ENCODE data around the gene TEX261. TPM values are rescaled to one million over a fixed set of nuclear protein-coding genes. Genes with fewer than 3 reads are reported as not detected.
"Not testable (repeated sequence)": the region's sequence is repeated elsewhere in the genome, so short reads cannot be mapped to it uniquely, and the experiment has no call there.

Gene TEX261
- 36.7 TPM for total RNA-seq

DNA sequence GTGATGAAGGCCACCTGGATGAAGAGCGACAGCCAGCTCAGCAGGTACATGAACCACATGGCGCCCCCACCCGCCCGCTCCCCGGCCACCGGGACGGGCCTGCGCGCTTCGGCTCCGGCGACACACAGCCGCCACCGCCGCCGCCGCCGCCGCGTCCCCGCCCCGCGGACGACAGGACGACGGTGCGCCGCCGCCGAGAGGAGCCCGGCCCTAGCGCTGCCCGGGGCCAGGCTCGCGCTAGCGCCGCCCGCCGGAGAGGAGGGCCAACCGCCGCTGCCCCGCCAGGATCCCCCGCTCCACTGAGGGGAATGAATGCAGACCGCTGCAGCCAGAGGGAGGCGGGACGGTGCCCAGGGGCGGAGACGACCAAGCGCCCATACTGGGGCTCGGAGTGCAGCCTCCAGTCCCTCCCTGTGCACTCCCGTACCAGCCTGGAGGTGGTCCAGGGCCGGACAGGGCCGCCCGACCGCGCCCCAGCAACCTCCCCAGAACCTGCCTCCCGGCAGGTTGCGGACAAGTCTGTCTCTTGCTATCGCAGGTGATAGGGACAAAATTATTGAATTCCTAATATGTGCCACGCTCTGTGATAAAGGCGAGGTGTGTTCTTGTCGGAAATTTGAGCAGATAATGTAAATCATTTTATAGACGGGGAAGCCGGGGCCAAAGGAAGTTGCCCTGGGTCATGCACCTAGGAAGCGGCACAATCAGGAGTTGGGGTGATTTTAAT lies at the start of gene TEX261:
Gene TEX261, minus strand, starts transcription at position 175 of the 727 bp plus-strand sequence. Its CDS starts 116 bp downstream, at position 59.
- peak; percentile 95 for ATAC-seq

DNA sequence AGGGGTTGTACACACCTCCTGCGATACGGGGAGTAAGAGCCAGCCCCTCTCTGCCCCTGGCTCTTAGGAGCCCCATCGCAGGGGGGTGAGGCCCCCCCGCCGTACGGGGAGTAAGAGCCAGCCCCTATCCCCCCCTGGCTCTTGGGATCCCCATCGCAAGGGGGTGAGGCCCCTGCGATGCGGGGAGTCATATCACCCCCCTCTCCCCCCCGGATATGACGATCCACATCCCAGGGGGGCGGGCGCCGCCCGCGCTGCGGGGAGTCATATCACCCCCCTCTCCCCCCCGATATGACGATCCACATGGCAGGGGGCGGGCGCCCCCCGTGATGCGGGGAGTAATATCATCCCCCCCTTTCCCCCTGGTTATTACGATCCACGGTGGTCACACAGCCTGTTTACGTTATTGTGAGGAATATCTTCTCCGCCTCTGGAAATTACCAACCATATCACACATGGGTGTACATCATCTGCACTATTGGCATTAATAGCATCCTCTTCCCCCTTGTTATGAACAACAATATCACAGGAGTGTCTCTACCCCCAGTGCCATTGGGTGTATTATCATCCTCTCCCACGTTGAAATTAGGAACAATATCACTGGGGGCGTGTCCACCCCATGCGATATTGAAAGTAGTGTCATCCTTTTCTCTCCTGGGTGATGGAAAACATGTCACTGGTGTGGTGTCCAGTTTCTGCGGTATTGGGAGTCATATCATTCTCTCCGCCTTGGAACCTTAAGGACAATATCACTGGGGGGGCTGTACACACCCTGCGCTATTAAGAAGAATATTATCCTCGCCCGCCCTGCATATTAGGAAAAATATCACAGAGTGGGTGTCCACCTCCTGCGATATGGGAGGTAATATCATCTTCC lies 49.1 kb upstream of the TEX261 start:
- no peak for ATAC-seq

DNA sequence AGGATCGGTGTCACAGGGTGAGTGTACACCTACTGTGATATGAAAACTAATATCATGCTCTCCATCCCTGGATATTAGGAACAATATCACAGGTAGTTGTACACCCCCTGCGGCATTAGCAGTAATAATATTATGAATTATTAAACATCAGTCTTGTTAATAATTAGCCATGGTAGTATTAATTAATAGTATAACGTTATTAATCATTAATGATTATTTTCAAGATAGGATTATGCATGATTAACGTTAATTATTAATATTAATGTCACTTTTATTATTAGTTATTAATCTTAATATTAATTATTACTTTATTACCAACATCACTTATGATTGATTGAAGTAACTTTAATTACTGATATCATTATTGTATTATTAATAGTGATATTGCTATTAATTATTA lies 47.6 kb upstream of the TEX261 start:
- no peak for ATAC-seq

DNA sequence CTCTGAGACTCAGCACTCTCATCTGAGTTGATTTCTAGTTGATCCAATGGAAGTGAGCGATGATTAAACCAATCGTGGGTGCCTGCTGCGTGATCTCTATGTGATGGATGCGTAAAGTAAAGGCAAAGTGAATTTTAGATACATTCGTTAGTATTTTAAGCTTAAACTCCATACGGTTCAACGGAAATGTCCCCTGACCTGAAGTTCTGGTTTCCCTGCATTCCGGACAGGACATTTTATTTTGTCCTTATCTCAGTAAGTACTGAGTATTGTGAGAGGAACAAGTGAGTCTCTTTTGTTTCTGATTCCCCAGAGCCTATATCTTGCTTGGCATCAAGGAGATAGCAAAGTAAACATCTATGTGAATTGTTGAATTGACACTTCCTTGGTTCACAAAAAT lies 41.6 kb upstream of the TEX261 start:
- not testable (repeated sequence) for ATAC-seq

DNA sequence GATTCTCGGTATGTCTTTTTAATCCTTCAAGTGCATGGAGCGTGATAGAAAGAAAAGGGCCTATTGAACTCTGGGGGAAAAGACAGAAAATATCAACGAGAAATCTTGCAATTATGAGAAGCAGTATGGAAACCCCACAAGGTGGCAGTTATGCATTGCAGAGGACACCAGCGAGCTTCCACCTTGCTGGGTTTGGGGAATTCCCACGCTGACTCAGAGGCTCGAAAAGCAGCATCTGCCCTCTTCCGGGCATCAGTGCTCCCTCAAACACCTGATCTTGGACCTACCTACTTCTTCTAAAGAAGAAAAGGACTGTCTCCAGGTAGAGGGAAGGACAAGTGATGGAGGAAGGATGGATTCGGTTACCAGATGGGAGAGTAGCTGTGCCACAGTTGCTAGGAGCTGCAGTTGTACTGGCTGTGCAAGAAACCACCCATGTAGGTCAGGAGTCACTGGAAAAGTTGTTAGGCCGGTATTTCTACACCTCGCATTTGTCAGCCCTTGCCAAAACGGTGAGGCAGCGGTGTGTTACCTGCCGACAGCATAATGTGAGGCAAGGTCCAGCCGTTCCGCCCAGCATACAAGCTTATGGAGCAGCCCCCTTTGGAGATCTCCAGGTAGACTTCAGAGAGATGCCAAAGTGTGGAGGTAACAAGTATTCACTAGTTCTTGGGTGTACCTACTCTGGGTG lies 29.0 kb upstream of the TEX261 start:
- ATAC-seq: not testable (repeated sequence)

DNA sequence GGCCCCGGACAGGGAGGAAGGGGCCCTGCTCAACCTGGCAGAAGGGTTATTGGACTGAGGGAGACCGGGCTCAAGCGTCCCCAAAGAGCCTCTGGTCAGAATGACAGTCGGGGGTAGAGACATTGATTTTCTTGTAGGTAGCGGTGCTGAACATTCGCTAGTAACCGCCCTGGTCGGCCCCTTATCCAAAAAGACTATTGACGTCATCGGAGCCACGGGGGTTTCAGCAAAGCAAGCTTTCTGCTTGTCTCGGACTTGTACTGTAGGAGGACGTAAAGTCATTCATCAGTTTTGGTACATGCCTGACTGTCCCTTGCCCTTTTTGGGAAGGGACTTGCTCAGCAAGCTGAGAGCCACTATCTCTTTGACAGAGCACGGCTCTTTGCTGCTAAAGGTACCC lies 26.7 kb upstream of the TEX261 start:
- ATAC-seq: not testable (repeated sequence)

DNA sequence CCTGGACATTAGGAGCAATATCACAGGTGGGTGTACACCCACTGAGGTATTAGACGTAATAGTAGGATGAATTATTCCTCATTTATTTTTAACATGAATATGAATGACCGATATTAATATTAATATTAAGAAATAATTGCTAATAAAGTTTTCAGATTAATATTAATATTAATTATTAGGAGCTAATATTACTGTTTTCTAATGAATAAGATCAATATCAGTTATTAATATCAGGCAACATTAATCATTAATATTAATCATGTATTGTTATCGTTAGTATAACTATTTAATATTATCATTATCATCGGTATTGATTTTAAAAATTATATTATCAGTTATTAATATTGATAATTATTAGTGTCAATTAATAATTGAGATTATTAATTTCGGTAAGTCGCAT lies 25.3 kb upstream of the TEX261 start:
- not testable (repeated sequence) for ATAC-seq

DNA sequence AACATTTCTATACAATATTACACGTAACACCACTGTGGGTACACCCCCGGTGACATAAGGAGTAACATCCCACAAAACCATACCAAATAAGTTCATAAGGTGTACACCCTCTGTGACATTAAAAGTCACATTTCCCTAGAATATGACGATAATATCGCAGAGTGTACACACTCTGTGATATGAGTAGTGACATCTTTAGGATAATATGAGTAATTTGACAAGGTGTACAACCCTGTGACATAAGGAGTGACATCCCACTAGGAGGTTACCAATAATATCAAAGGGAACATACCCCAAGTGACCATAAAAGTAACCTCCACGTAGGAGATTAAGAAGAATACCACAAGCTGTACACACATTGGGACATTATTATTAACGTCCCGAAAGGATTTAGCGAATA lies 24.0 kb upstream of the TEX261 start:
- ATAC-seq: no peak

DNA sequence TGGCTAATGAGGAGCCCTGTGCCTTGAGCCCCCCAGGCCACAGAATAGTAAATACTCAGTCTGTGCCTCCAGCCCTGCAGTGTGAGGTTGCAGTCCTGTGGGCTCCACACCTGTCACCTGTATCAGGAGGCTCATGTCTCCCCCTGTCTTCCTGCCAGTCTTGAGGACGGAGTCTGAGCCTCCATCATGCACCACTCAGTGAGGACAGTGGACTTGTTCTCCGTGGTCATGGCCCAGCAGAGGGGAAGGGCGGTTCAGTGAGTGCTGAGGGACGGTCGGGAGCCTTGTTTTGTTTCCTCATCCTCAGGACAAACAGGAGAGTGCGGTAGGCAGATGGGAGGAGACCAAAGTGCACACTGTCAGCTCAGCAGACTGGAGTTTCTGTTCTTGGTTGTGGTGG lies 17.1 kb upstream of the TEX261 start:
- not testable (repeated sequence) for ATAC-seq

DNA sequence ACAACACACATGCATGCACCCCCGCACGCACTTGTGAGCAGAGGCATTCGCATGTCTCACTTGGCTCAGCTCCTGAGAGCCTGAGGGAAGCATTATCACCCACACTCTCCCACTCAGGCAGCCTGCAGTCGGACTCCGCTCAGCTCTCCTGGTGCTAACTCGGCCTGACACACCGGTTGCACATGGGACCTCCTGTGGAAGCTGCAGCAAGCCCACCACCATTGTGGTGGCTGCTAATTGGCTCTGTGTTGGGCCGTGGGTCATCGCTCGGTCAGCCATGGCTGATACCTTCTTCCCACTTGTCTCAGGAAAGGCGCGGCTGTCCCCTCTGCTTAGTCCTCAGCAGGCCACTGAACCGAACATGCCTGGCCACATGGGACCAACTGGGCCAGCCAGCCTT lies 13.7 kb upstream of the TEX261 start:
- ATAC-seq: no peak

DNA sequence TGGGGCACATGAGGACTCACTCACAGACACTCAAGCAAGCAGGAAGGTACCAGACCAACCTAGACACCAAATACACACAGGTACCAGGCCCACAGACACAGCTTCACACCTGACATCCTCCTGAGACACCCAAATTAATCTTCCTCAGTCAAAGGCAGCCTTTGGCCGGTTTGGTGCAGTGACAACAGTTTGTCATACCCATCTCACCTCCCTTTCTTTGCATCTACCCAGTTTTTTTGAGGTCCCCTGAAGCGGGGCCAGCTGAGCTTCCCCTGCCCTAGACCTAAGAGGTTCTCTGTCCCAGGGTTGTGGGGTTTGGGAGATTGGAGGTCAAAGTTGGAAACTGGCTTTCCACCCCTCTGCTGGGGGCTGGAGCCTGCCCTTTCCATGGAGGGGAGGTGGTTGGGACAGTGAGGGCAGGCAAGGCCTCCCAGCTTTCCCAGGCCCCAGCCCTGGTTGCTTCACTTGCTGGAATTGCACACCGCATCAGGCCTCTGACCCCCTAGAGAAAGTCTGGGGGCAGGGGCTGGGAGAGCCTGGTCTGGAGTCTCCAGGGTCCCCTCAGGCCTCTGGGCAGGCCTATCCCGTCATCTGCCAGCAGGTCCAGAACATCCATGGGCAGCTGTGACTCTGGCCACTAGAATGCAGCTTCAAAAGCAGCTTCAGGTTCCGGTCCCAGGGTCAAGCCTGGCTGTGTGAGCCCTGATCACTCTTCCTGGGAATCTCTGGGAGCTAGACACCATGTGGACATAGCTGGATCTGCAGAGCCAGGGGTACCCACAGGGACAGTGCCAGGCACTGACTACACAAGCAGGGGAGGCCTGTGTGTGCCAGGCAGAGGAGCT lies 12.5 kb upstream of the TEX261 start:
- peak; percentile 39 for ATAC-seq

DNA sequence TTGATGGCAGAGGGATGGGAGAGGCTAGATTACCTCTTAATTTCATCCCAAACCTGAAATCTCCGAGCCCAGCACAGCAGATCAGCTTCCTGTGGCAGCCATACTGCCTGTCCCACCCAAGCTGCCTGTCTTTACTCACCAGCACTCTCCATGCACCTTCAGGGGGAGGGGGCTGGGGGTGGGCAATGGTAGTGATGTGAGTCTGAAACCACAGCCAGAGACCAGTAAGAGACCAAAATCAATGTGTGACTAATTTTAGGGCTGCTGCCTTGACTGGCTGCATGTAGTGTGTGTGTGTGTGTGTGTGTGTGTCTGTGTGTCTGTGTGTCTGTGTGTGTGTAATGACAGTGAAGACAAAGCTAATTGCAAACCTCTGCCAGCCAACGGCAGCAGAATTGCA lies 11.7 kb upstream of the TEX261 start:
- no peak for ATAC-seq

DNA sequence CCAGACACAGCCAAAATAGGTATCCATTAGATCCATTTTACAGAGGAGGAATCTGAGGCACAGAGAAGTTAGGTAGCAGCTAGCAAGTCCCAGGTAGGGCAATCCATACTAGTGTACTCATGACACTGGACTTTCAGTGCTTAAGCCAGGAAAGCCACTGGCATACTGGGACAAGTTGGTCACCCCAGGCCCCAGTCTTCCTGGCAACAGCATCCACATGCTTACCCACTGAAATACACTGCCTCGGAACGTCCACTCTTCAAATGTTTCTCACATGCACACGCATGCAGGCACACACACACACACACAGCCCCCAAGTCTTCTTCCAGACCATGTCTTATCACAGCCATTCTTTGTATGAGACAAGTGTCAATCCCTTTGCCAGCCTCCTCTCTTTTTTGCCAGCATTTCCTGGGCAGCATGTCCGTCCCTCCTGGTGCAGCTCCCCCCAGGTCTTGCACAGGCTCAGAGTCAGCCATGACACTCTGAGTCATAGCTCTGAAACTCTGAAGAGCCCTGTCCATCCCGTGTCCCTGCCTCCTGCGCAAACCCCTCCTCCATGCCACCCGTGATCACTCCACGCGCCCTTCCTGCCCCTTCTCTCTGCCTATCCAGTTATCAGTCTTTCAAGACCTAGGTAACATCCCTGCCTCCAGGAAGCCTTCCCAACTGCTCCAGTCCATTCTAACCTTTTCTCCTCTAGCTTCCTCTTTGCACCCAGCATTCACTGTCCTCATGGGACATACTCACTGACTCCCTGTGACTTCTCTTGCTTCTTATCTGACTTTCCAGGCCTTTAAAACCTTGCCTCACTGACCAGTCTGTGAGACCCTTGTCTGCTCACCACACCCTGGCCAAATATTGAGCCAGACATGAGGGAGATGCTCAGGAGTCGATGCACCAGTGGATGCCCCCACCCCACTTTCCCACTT lies 10.9 kb upstream of the TEX261 start:
- no peak for ATAC-seq

DNA sequence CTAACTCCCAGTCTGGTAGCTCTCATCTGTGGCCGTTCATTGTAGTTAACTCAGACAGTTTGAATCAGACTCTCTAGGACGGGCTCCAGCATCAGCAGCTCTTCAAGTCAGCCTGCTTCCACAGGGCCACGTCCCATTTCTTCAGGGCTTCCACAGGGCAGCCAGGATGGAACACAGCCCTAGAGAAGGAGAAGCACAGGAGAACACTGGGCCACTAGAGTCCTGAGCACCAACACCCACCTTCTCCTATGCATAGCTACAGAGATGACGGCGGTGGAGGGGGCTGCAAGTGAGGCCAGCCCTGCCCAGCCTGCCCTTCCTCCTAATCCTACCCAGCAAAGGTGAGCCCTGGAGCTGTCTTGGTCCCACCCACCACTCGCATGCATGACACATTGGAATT lies 10.2 kb upstream of the TEX261 start:
- ATAC-seq: no peak

DNA sequence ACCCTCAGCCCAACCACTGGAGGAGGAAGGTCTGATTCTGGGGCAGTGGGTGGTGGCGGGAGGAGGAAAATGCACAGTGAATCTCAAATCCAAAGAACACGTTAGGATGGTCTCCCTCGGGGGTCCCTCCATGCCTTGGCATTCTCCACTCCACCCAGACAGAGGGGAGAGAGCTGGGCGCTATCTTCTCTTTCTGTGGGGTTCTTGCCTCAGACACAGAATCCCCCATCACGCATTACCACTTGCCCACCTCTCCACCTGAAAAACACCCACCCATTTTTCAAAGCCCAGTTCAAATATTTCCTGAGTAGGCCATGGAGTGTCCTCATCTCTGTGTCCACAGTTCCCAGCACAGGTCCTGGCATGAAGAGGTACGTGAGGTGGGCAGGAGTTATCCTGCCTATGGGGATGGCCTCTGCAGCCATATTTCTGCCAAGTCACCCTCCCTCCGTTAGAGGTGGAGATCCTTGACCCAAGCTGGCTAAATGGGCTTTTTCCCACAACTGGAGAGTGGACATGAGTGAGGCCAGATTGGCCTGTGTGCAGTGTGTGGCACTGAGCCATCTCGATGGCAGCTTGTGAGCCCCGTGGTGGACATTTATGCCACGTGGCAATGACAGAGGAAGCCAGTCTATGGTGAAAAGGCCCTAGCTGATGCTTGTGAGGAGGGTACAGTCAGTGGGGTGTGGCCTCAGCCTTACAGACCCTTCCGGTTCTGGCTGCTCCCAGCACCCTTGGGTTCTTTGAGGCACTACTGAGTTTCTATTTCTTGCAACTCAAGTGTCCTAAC lies 9.5 kb upstream of the TEX261 start:
- no peak for ATAC-seq

DNA sequence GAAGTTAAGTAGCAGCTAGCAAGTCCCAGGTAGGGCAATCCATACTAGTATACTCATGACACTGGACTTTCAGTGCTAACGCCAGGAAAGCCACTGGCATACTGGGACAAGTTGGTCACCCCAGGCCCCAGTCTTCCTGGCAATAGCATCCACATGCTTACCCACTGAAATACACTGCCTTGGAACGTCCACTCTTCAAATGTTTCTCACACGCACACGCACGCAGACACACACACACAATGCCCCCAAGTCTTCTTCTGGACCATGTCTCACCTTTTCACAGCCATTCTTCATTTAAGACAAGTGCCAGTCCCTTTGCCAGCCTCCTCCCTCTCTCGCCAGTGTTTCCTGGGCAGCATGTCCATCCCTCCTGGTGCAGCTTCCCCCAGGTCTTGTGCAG lies 8.7 kb upstream of the TEX261 start:
- ATAC-seq: no peak

DNA sequence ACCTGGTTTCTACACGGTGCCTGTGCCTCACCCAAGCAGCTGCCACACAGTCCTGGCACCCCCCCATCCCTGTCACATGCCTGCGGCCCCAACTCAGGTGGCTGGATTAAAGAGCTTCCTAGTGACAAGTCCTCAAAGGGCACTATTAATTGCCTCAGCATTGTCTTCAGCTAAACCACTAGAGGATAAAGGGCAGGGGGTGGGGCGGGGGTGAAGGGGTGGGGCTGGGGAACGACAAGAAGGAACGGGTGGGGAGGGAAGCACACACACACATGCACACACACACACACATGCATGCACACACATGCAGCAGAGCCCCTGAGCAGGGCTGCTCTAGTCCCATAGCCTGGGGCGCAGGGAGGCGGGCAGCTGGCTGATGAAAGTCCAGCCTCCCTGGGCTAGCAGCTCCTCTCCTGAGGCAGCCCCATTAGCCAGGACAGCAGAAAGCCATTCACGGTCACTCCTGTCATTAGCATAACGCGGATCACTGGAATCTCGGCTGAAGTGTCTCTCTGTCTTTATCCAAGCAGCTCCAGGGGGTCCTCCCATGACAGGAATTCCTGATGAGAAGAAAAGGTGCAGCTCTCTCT lies 7.4 kb upstream of the TEX261 start:
- peak; percentile 19 for ATAC-seq

DNA sequence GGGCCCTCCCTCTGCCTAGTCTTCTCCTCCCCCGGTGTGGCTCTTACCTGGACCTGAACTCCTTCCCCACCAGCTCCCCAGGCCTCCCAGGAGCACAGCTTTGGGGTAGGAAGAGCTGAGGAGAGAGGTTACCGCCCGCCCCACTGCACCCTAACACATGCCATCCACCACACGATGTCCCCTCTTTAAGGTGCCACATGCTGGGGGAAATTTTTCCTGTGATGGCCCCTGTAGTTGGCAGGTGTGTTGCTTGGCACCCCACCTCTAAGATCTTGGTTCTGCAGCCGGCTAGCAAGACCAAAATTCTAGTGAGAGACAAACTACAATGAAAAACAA lies 6.9 kb upstream of the TEX261 start:
- peak; percentile 16 for ATAC-seq

DNA sequence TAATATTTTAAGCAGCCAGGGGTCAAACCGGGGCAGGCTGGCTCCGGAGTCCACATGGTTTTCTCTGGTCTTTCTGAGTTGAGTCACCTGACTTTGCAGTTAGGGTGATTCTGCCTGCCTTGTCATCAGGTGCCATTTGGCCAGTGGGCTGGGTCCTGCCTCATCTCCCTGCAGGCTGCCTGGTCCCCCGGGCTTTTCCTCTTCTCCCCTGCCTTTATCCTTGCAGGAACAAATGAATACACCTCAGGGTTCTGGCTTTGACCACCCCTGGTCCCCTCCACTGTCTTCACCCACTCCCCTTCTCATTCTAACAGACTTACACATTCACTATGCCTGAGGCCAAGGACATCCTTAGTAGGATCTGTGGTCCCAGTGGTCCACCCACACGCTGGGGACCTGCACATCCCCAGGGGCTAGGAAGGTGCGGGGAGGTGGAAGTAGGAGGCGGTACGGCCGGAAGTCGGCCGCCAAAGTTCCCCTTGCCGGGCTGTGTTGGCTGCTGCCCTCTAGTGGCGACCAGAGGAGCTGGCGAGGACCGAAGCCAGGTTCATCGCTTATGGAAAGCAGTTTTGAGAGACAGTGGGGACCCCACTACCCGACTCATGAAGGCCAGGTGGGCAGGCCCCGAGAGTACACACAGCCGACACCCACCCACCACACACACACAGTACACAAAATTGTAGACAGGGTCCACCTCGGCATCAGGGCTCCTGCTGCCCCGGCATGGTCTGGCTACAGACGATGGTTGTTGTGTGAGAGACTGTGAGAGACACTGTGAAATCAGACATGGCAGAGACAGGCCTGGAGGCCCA lies 6.3 kb upstream of the TEX261 start:
- peak; percentile 78 for ATAC-seq
